Measurements from ENCODE around the gene RAD23A.

DNA sequence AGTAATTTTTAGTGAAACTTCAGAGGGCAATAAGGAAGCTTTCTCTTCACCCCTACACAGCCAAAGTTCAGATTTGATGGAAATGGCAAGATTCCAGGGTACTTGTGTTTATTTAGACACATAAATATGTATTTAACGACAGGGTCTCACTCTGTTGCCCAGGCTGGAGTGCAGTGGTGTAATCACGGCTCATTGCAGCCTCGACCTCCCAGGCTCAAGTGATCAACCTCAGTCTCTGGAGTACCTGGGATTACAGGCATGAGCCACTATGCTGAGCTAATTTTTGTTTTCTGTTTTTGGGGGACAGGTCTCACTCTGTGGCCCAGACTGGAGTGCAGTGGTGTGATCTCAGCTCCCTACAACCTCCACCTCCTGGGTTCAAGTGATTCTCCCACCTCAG is 24.6 kb upstream of the RAD23A start:
- TF ChIP-seq, protein P1, sequence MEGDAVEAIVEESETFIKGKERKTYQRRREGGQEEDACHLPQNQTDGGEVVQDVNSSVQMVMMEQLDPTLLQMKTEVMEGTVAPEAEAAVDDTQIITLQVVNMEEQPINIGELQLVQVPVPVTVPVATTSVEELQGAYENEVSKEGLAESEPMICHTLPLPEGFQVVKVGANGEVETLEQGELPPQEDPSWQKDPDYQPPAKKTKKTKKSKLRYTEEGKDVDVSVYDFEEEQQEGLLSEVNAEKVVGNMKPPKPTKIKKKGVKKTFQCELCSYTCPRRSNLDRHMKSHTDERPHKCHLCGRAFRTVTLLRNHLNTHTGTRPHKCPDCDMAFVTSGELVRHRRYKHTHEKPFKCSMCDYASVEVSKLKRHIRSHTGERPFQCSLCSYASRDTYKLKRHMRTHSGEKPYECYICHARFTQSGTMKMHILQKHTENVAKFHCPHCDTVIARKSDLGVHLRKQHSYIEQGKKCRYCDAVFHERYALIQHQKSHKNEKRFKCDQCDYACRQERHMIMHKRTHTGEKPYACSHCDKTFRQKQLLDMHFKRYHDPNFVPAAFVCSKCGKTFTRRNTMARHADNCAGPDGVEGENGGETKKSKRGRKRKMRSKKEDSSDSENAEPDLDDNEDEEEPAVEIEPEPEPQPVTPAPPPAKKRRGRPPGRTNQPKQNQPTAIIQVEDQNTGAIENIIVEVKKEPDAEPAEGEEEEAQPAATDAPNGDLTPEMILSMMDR (IDR thresholded peaks at IDR 0.05): no peak
- no peak for TF ChIP-seq POLR2A (IDR thresholded peaks at IDR 0.05)
